ENCODE data around the gene PARM1.

- TF ChIP-seq TAF1 (IDR thresholded peaks at IDR 0.05; ENCODE audit: borderline replicate concordance, low read depth, low read length) (no peak), POLR2AphosphoS5 (IDR thresholded peaks at IDR 0.05; ENCODE audit: low read depth, low read length) (no peak), POLR2A (IDR thresholded peaks at IDR 0.05; ENCODE audit: low read depth, low read length) (no peak)
These were observed 69.0 kb downstream of the PARM1 start for GRCh38 chr4:75001871-75002270.

All from GM12892 (cell line).